Spleen (tissue), 11 donors: ENCODE data around the gene ADD3. TPM values are rescaled to one million over a fixed set of nuclear protein-coding genes. Genes with fewer than 3 reads are reported as not detected.
A peak's percentile ranks its signal among the peaks of the same experiment; 100 is the strongest.

Source experiments
- DNase-seq: peaks from one replicate; pipeline ENCODE4 v3.0.0-alpha.2; 2020
- H3K27ac ChIP-seq, 8 donors: fragments of 200-600 bp; sonication (generic) in 7 of 8; 1 replicate in 4 of 8; 2 replicates in 4 of 8; pipeline versions ENCODE4 v1.5.0 to v1.8.0; 2016 to 2021; ENCODE audit warnings: inconsistent platforms in 4 of 8, mild to moderate bottlenecking in 4 of 8, moderate library complexity in 1 of 8
- H3K27me3 ChIP-seq, 7 donors: fragments of 200-600 bp; sonication (generic) in 6 of 7; replicated peaks in 1 of 7; 1 replicate in 4 of 7; 2 replicates in 3 of 7; pipeline versions ENCODE4 v1.5.0 to v1.8.0; 2016 to 2021; ENCODE audit warnings: inconsistent platforms in 3 of 7, mild to moderate bottlenecking in 1 of 7
- H3K36me3 ChIP-seq, 6 donors: fragments of 200-600 bp; sonication (generic) in 5 of 6; 1 replicate in 4 of 6; 2 replicates in 2 of 6; pipeline versions ENCODE4 v1.5.0 to v1.8.0; 2016 to 2021; ENCODE audit warnings: inconsistent platforms in 2 of 6
- H3K4me1 ChIP-seq, 6 donors: fragments of 200-600 bp; sonication (generic) in 5 of 6; 1 replicate in 3 of 6; 2 replicates in 3 of 6; pipeline versions ENCODE4 v1.5.0 to v1.8.0; 2016 to 2021; ENCODE audit warnings: inconsistent platforms in 3 of 6
- H3K4me3 ChIP-seq, 8 donors: fragments of 200-600 bp; sonication (generic) in 7 of 8; 1 replicate in 4 of 8; 2 replicates in 4 of 8; pipeline versions ENCODE4 v1.5.0 to v1.8.0; 2016 to 2021; ENCODE audit warnings: inconsistent platforms in 4 of 8, mild to moderate bottlenecking in 4 of 8, moderate library complexity in 2 of 8
- H3K9me3 ChIP-seq, 8 donors: fragments of 200-600 bp; sonication (generic) in 7 of 8; 1 replicate in 4 of 8; 2 replicates in 4 of 8; pipeline versions ENCODE4 v1.5.0 to v1.8.0; 2016 to 2021; ENCODE audit warnings: inconsistent platforms in 4 of 8
- POLR2A ChIP-seq, 3 donors: fragments of 450-650 bp; IDR thresholded peaks; one replicate each; pipeline ENCODE4 v1.5.1; 2017; ENCODE audit warnings: antibody characterized with exemption in 3 of 3, mild to moderate bottlenecking in 1 of 3
- POLR2AphosphoS5 ChIP-seq, 3 donors: sonication (generic); formaldehyde crosslinking; IDR thresholded peaks; one replicate each; pipeline ENCODE4 v1.5.1; 2017; ENCODE audit warnings: antibody characterized with exemption in 3 of 3
- WGBS, 5 donors: extraction: QIAGEN DNeasy Blood & Tissue Kit in 3 of 5; methylation state at CpG; one replicate each; pipeline versions ENCODE4 v1.1.5 to v1.1.7; 2013 to 2018; 5-methylcytosine and 5-hydroxymethylcytosine counted together
- intact Hi-C: fragments of 100-400 bp; cut with DNase I; formaldehyde crosslinking; loops from one replicate; pipeline ENCODE4 v1.15.0; 2023; ENCODE audit warnings: low total_unique reads
- polyA plus RNA-seq, 3 donors: library from polyadenylated mRNA; stranded (reverse); fragments of 200-250 nt; gene quantifications; one replicate each; pipeline ENCODE4 v1.2.1, GENCODE V29; 2013
- total RNA-seq, 7 donors: library from RNA; depleted of rRNA in 3 of 7; stranded (reverse); fragments of >200 nt in 3 of 7; fragmentation: NEBNext Ultra II Directional in 4 of 7; extraction: Animal tissue kit (Norgen Biotek cat#: 25700) in 4 of 7; gene quantifications; one replicate each; pipeline versions ENCODE4 v1.1.0 to v1.2.1, GENCODE V29; 2016 to 2021
- TF ChIP-seq, protein P1 (sequence below), 11 experiments: fragments of 200-600 bp in 7 of 11; fragments of 450-650 bp in 4 of 11; sonication (generic) in 4 of 11; IDR thresholded peaks in 8 of 11; conservative IDR thresholded peaks in 3 of 11; 1 replicate in 7 of 11; 2 replicates in 4 of 11; pipeline versions ENCODE4 v1.4.0 to v1.8.0; 2016 to 2021; ENCODE audit warnings: antibody characterized with exemption in 11 of 11, inconsistent platforms in 4 of 11, mild to moderate bottlenecking in 1 of 11
- donor health status: healthy with polysubstance abuse.
- donor health status: DM: no; HTN: no; CAD: no; lungs with moderate emphysema.
- donor health status: DM: no; HTN: no; CAD: no.
- donor health status: Bipolar disorder and iron deficiency.
- donor health status: healthy.
- donor health status: DM: no; HTN: no; CAD: no.
- donor health status: DM: yes; HTN: yes; CAD: no.

Gene ADD3
- total and polyA plus RNA-seq, 10 donors = 35.0 to 155 (median 94.9) TPM

DNA sequence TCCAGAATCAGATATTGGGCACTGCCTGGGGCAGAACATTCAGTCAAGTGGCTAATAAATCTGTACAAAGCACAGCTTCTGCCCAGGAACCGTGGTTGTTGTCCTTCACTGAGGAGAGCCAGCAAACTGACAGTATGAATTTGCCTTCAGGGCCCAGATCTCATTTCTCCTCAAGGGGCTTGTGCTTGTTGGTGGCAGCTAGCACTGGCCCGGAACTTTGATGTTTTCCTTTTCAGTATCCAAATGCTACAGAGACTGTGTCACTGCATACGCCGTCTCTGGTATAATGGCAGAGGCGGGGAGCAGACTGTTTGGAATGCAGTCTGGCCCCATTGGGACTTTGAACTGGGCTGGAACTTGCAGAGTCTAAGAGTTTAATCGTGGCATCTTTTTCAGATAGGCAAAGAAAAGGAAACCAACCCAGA lies 30.4 kb upstream of the ADD3 start:
- intact Hi-C loops = no loop called here
- peaks cover 0 to 11% (median 0%) of the 10 kb centered on the region in 6 donors for H3K4me1 ChIP-seq
- DNase-seq = no peak
- no peaks in the 10 kb centered on the region for H3K9me3 ChIP-seq
- no peaks in the 10 kb centered on the region for H3K27me3 ChIP-seq
- TF ChIP-seq, protein P1, sequence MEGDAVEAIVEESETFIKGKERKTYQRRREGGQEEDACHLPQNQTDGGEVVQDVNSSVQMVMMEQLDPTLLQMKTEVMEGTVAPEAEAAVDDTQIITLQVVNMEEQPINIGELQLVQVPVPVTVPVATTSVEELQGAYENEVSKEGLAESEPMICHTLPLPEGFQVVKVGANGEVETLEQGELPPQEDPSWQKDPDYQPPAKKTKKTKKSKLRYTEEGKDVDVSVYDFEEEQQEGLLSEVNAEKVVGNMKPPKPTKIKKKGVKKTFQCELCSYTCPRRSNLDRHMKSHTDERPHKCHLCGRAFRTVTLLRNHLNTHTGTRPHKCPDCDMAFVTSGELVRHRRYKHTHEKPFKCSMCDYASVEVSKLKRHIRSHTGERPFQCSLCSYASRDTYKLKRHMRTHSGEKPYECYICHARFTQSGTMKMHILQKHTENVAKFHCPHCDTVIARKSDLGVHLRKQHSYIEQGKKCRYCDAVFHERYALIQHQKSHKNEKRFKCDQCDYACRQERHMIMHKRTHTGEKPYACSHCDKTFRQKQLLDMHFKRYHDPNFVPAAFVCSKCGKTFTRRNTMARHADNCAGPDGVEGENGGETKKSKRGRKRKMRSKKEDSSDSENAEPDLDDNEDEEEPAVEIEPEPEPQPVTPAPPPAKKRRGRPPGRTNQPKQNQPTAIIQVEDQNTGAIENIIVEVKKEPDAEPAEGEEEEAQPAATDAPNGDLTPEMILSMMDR (IDR thresholded peaks at IDR 0.05 in 8 of 11, conservative IDR thresholded peaks at IDR 0.05 in 3 of 11) = no peak
- TF ChIP-seq POLR2A (IDR thresholded peaks at IDR 0.05) = no peak
- no peak for TF ChIP-seq POLR2AphosphoS5 (IDR thresholded peaks at IDR 0.05)
- 80 to 96% (median 90%) methylated on average over 6 of the region's 6 CpGs for WGBS, 5 donors
- no peak overlapping the region for H3K4me3 ChIP-seq
- H3K36me3 ChIP-seq = no peaks in the 10 kb centered on the region
- no peak overlapping the region for H3K27ac ChIP-seq

DNA sequence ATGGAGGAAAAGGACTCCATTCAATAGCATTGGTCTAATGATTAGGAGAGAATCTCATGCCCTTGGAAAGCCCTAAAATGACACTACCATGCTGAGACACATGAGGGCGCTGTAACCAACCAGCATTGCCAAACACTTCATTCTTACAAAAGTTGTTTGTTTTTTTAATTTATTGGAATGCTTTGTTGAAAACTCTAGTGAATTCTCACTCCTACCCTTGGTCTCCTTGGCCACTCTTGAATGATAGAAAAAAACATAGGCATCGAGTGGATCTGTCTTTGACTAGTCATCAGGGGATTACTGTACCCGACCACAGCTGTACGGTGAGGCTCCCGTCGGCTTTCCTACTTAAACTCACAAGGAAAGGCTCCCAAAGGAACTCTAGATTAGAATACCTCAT lies 29.3 kb upstream of the ADD3 start:
- DNase-seq = no peak
- no peak overlapping the region for H3K27ac ChIP-seq
- H3K27me3 ChIP-seq = no peaks in the 10 kb centered on the region
- no peak for TF ChIP-seq POLR2AphosphoS5 (IDR thresholded peaks at IDR 0.05)
- TF ChIP-seq, protein P1 (IDR thresholded peaks at IDR 0.05 in 8 of 11, conservative IDR thresholded peaks at IDR 0.05 in 3 of 11) = peak; percentile 37 to 84 (median 70)
- no peak for TF ChIP-seq POLR2A (IDR thresholded peaks at IDR 0.05)
- no peaks in the 10 kb centered on the region for H3K9me3 ChIP-seq
- no peaks in the 10 kb centered on the region for H3K36me3 ChIP-seq
- 69 to 82% (median 81%) methylated on average over 6 of the region's 6 CpGs for WGBS, 5 donors
- peaks cover 0 to 11% (median 0%) of the 10 kb centered on the region in 6 donors for H3K4me1 ChIP-seq
- intact Hi-C loops = no loop called here
- H3K4me3 ChIP-seq = no peak overlapping the region

DNA sequence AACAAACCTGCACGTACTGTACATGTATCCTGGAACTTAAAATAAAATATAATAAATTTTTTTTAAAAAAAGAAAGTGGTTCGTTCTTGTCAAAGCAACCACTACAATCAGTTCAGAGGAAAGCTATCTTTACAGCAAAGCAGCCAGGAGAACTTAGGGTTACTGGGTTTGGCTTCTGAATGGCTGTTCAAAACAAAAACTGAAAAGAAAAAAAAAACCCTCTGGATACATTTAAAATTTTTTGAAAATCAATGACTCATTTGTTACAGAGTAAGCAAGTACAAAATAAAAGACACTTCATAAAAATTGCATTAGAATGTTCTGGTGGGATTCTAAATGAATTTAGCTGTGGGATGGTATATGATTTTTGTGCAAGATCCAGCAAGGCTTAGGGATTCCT lies 28.6 kb upstream of the ADD3 start:
- Histone ChIP-seq H3K4me1 (peaks cover 0 to 11% (median 0%) of the 10 kb centered on the region in 6 donors), H3K9me3 (no peaks in the 10 kb centered on the region), H3K27ac (no peak overlapping the region), H3K36me3 (no peaks in the 10 kb centered on the region), H3K4me3 (no peak overlapping the region), H3K27me3 (no peaks in the 10 kb centered on the region)
- intact Hi-C loops = no loop called here
- 85 to 96% (median 90%) methylated on average over 2 of the region's 2 CpGs for WGBS, 5 donors
- no peak for TF ChIP-seq POLR2AphosphoS5 (IDR thresholded peaks at IDR 0.05)
- TF ChIP-seq POLR2A (IDR thresholded peaks at IDR 0.05) = no peak
- TF ChIP-seq, protein P1 (IDR thresholded peaks at IDR 0.05 in 8 of 11, conservative IDR thresholded peaks at IDR 0.05 in 3 of 11) = no peak
- DNase-seq = no peak

DNA sequence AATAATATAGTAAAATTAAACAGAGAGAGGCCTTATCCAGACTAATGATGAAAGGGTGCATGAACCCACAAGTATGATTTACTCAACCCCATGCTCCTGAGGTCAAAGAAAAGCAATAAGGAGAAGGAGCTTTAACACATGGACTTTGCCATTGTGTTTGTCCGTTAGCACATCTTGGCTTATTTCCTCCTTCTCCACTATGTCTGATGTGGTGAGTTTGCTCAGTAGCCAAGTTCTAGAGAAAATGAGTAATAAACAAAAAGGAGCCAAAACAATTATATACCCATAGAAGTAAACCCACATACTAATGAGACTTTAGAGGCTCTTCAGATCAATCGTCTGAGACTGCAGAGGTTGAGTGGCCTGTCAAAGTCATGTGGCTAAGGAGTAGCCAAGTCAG lies 26.1 kb upstream of the ADD3 start:
- DNase-seq = no peak
- no peak overlapping the region for H3K4me3 ChIP-seq
- H3K36me3 ChIP-seq = no peaks in the 10 kb centered on the region
- H3K4me1 ChIP-seq = peaks cover 0 to 11% (median 0%) of the 10 kb centered on the region in 6 donors
- 68 to 76% (median 72%) methylated on average over 2 of the region's 2 CpGs for WGBS, 5 donors
- intact Hi-C loops = no loop called here
- no peak overlapping the region for H3K27ac ChIP-seq
- TF ChIP-seq, protein P1 (IDR thresholded peaks at IDR 0.05 in 8 of 11, conservative IDR thresholded peaks at IDR 0.05 in 3 of 11) = no peak
- no peak for TF ChIP-seq POLR2A (IDR thresholded peaks at IDR 0.05)
- no peak for TF ChIP-seq POLR2AphosphoS5 (IDR thresholded peaks at IDR 0.05)
- no peaks in the 10 kb centered on the region for H3K27me3 ChIP-seq
- peaks cover 0 to 13% (median 5%) of the 10 kb centered on the region in 8 donors for H3K9me3 ChIP-seq
